ENCODE results near the gene TSPAN9. TPM values are rescaled to one million over a fixed set of nuclear protein-coding genes. Genes with fewer than 3 reads are reported as not detected.

TSPAN9 gene
- polyA plus RNA-seq, 2 of the 4 experiments (the other 2 are of a cell fraction) = 12.4 to 16.1 TPM

- no peaks in the 10 kb centered on the region for H3K9me3 ChIP-seq
- WGBS (ENCODE audit: missing lambda C conversion rate) = 65% methylated on average over 14 of the region's 14 CpGs
- ChIA-PET CTCF (interaction anchor here (0.6 to 11.7 kb wide), 36 partner anchors 8 to 532 kb away, joined by 3 to 353 read pairs (median 8); no protein-coding TSS in a partner anchor), POLR2A (no interaction called here)
- peaks cover 10% of the 10 kb centered on the region for H3K4me1 ChIP-seq
- H3K4me2 ChIP-seq = no peak overlapping the region
- no peak for FAIRE-seq
- no peak overlapping the region for H3K27ac ChIP-seq
- no peak for ATAC-seq
- DNase-seq (ENCODE audit: low read depth in 1 of 2, low spot score in 1 of 2) = no peak
- no peak for TF ChIP-seq PBX3 (IDR thresholded peaks at IDR 0.05)
- TF ChIP-seq REST (IDR thresholded peaks at IDR 0.05) = no peak
- no peak for TF ChIP-seq KDM5A (IDR thresholded peaks at IDR 0.05)
- TF ChIP-seq EHMT2 (IDR thresholded peaks at IDR 0.05; ENCODE audit: low read depth) = no peak
- TF ChIP-seq CEBPB (IDR thresholded peaks at IDR 0.05) = no peak
- no peak for TF ChIP-seq ELK1 (IDR thresholded peaks at IDR 0.05; ENCODE audit: low read depth, low read length)
- no peak for TF ChIP-seq TP53 (CRISPR knock-in tag; IDR thresholded peaks at IDR 0.05)
- TF ChIP-seq CHD2 (IDR thresholded peaks at IDR 0.05; ENCODE audit: low read length, partially characterized antibody) = no peak
- TF ChIP-seq ESRRA (IDR thresholded peaks at IDR 0.05; ENCODE audit: borderline replicate concordance, low read length) = no peak
- no peak overlapping the region for H3K4me3 ChIP-seq
Measured at GRCh38 chr12:3276226-3276625, 199.0 kb downstream of the TSPAN9 start.

DNA sequence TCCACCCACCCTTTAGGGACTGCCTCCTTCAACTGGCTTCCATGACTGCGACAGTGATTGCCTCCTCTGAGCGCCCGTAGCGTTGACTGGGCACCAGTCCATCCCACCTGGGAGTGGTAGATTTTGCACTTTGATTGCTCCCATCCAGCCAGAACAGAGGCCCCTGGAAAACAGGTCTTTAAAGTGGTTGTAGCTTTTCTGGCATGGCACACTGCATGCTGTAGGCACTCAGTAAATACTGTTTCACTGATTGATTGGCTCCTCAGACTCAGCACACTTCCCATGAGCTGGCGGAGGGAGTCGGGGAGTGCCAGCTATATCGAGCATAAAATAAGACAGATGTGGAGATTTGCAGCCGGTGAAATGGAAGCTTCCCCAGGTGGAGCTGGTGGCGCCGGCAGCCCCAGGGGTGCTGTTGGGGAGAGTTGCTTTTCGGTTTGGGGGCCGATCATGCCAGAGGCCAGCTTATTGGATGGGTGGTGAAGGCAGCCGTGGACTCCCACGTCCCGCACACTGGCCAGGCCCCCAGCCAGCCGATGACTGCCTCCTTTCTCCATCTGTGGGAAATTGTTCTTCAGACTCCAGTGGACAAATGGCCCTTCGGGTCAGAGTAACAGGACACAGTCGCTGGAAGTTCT is 200.2 kb downstream of the TSPAN9 start:
- TF ChIP-seq JUNB (IDR thresholded peaks at IDR 0.05) = no peak
- TF ChIP-seq BHLHE40 (IDR thresholded peaks at IDR 0.05; ENCODE audit: low read depth, low read length) = no peak
- TF ChIP-seq PBX3 (IDR thresholded peaks at IDR 0.05) = no peak
- TF ChIP-seq GATA3 (IDR thresholded peaks at IDR 0.05; ENCODE audit: borderline replicate concordance) = no peak
- TF ChIP-seq RAD21 (conservative IDR thresholded peaks at IDR 0.05 in 1 of 2, IDR thresholded peaks at IDR 0.05 in 1 of 2) = no peak
- TF ChIP-seq MYC (IDR thresholded peaks at IDR 0.05; ENCODE audit: borderline replicate concordance, low read length) = no peak
- no peak for TF ChIP-seq KDM5A (IDR thresholded peaks at IDR 0.05)
- TF ChIP-seq CTCF (IDR thresholded peaks at IDR 0.05) = no peak
- no peak for TF ChIP-seq KDM1A (IDR thresholded peaks at IDR 0.05; ENCODE audit: low read depth)
- TF ChIP-seq POLR2A (IDR thresholded peaks at IDR 0.05; ENCODE audit: low read length) = no peak
- TF ChIP-seq ELK1 (IDR thresholded peaks at IDR 0.05; ENCODE audit: low read depth, low read length) = no peak
- no peak for TF ChIP-seq POLR2AphosphoS2 (conservative IDR thresholded peaks at IDR 0.05; ENCODE audit: low read length)
- TF ChIP-seq HOXA7 (CRISPR knock-in tag; IDR thresholded peaks at IDR 0.05) = no peak
- TF ChIP-seq NPAS2 (CRISPR knock-in tag; IDR thresholded peaks at IDR 0.05; ENCODE audit: borderline replicate concordance) = no peak
- TF ChIP-seq NFE2L2 (conservative IDR thresholded peaks at IDR 0.05; ENCODE audit: low read length) = no peak
- TF ChIP-seq ZC3H11A (IDR thresholded peaks at IDR 0.05) = no peak
- TF ChIP-seq, protein P1, sequence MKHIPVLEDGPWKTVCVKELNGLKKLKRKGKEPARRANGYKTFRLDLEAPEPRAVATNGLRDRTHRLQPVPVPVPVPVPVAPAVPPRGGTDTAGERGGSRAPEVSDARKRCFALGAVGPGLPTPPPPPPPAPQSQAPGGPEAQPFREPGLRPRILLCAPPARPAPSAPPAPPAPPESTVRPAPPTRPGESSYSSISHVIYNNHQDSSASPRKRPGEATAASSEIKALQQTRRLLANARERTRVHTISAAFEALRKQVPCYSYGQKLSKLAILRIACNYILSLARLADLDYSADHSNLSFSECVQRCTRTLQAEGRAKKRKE (CRISPR knock-in tag; IDR thresholded peaks at IDR 0.05; ENCODE audit: low read depth) = no peak
- Histone ChIP-seq H3K27ac (no peak overlapping the region), H3K4me1 (peaks cover 10% of the 10 kb centered on the region), H3K4me2 (no peak overlapping the region), H3K9me3 (no peaks in the 10 kb centered on the region), H3K4me3 (no peak overlapping the region)
- ATAC-seq (no peak), FAIRE-seq (no peak), DNase-seq (ENCODE audit: low read depth in 1 of 2, low spot score in 1 of 2) (no peak)
- ChIA-PET CTCF (interaction anchor here (0.7 to 11.7 kb wide), 11 partner anchors 11 to 526 kb away, joined by 3 to 353 read pairs (median 29); no protein-coding TSS in a partner anchor), POLR2A (no interaction called here)
- 87% methylated on average over 18 of the region's 18 CpGs for WGBS (ENCODE audit: missing lambda C conversion rate)
